ENCODE results near the gene LYRM2.

DNA sequence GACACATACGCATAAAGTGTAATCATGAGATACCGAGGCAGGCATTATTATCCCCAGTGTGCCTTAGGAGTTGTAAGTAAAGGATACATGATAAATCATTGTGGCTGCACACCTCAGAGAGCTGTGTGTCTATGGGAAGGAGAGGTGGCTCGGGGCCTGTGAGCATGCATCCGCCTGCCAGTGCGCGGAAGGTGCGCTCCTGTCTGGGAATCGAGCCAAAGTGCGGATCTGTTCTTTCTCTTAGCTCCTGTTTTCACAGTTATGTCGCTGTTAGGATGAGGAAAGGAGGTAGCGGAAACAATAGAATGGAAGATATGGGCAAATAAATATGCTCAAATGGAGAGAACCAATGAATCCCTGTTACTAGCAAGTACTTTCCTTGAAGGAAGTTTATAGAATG, 107.6 kb downstream of the LYRM2 start:
- TF ChIP-seq, protein P1, sequence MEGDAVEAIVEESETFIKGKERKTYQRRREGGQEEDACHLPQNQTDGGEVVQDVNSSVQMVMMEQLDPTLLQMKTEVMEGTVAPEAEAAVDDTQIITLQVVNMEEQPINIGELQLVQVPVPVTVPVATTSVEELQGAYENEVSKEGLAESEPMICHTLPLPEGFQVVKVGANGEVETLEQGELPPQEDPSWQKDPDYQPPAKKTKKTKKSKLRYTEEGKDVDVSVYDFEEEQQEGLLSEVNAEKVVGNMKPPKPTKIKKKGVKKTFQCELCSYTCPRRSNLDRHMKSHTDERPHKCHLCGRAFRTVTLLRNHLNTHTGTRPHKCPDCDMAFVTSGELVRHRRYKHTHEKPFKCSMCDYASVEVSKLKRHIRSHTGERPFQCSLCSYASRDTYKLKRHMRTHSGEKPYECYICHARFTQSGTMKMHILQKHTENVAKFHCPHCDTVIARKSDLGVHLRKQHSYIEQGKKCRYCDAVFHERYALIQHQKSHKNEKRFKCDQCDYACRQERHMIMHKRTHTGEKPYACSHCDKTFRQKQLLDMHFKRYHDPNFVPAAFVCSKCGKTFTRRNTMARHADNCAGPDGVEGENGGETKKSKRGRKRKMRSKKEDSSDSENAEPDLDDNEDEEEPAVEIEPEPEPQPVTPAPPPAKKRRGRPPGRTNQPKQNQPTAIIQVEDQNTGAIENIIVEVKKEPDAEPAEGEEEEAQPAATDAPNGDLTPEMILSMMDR (IDR thresholded peaks at IDR 0.05), result no peak
- TF ChIP-seq POLR2A (IDR thresholded peaks at IDR 0.05), result no peak
